Stomach (tissue), 9 donors: ENCODE measurements around the gene TKTL2. TPM values are rescaled to one million over a fixed set of nuclear protein-coding genes. Genes with fewer than 3 reads are reported as not detected.

Source experiments
- DNase-seq, 2 donors: peaks; one replicate each; pipeline versions ENCODE4 v3.0.0 to v3.0.0-alpha.2; 2013 to 2019
- H3K27ac ChIP-seq, 5 donors: fragments of 200-600 bp in 4 of 5; sonication (generic) in 4 of 5; one replicate each; pipeline ENCODE4 v1.5.1; 2013 to 2019; ENCODE audit warnings: mild to moderate bottlenecking in 1 of 5, moderate library complexity in 1 of 5
- H3K27me3 ChIP-seq, 3 donors: fragments of 200-600 bp; sonication (generic); one replicate each; pipeline ENCODE4 v1.5.1; 2017 to 2019; ENCODE audit warnings: mixed run types in 1 of 3
- H3K36me3 ChIP-seq, 4 donors: fragments of 200-600 bp; sonication (generic); 1 replicate in 3 of 4; 2 replicates in 1 of 4; pipeline ENCODE4 v1.5.1; 2016 to 2019
- H3K4me1 ChIP-seq, 4 donors: fragments of 200-600 bp; sonication (generic); one replicate each; pipeline ENCODE4 v1.5.1; 2016 to 2019
- H3K4me3 ChIP-seq, 4 donors: fragments of 200-600 bp; sonication (generic) in 3 of 4; one replicate each; pipeline ENCODE4 v1.5.1; 2016 to 2019; ENCODE audit warnings: mild to moderate bottlenecking in 1 of 4
- H3K9me3 ChIP-seq, 4 donors: fragments of 200-600 bp; sonication (generic); one replicate each; pipeline ENCODE4 v1.5.1; 2016 to 2019
- CTCF ChIP-seq, 7 experiments: fragments of 450-650 bp in 4 of 7; fragments of 200-600 bp in 3 of 7; sonication (generic) in 3 of 7; IDR thresholded peaks; one replicate each; pipeline ENCODE4 v1.5.1; 2016 to 2019; ENCODE audit warnings: antibody characterized with exemption in 7 of 7, control low read depth in 2 of 7, mild to moderate bottlenecking in 1 of 7
- EP300 ChIP-seq: sonication (generic); formaldehyde crosslinking; IDR thresholded peaks from one replicate; pipeline ENCODE4 v1.6.1; 2017; ENCODE audit warnings: antibody characterized with exemption
- POLR2A ChIP-seq, 4 donors: fragments of 450-650 bp; IDR thresholded peaks; one replicate each; pipeline ENCODE4 v1.6.1; 2016; ENCODE audit warnings: antibody characterized with exemption in 4 of 4, control low read depth in 2 of 4, mild to moderate bottlenecking in 1 of 4, moderate library complexity in 1 of 4
- POLR2AphosphoS5 ChIP-seq, 3 donors: sonication (generic); formaldehyde crosslinking; IDR thresholded peaks; one replicate each; pipeline ENCODE4 v1.6.1; 2016; ENCODE audit warnings: antibody characterized with exemption in 3 of 3
- WGBS, 5 donors: extraction: QIAGEN DNeasy Blood & Tissue Kit in 3 of 5; methylation state at CpG; one replicate each; pipeline versions ENCODE4 v1.1.5 to v1.1.7; 2013 to 2018; 5-methylcytosine and 5-hydroxymethylcytosine counted together
- intact Hi-C: fragments of 100-400 bp; cut with DNase I; formaldehyde crosslinking; loops from one replicate; pipeline ENCODE4 v1.15.1; 2023; ENCODE audit warnings: low total_unique reads
- polyA plus RNA-seq, 3 donors: library from polyadenylated mRNA; stranded (reverse); fragments of 200-250 nt; gene quantifications; one replicate each; pipeline ENCODE4 v1.2.3, GENCODE V29; 2013
- total RNA-seq, 5 donors: library from RNA; depleted of rRNA; stranded (reverse); fragments of >200 nt; gene quantifications; one replicate each; pipeline versions ENCODE4 v1.1.0 to v1.2.3, GENCODE V29; 2014 to 2016
- donor health status: healthy with polysubstance abuse.
- donor health status: Bipolar disorder and iron deficiency.
- donor health status: healthy.

TKTL2 gene
- total and polyA plus RNA-seq, 8 donors: 0.87 TPM; not detected in 7

- TF ChIP-seq CTCF (IDR thresholded peaks at IDR 0.05) (no peak), POLR2A (IDR thresholded peaks at IDR 0.05) (no peak), POLR2AphosphoS5 (IDR thresholded peaks at IDR 0.05) (no peak), EP300 (no peak)
- intact Hi-C loops: no loop called here
- no peaks in the 10 kb centered on the region for H3K9me3 ChIP-seq
- no peaks in the 10 kb centered on the region for H3K36me3 ChIP-seq
- peak overlapping the region in 3 of 5 donors; percentile 5 to 95 (median 91) for H3K27ac ChIP-seq
- peak in 1 of 2 donors; percentile 9 for DNase-seq
- WGBS, 5 donors: 0 to 5% (median 3%) methylated on average over 1 of the region's 1 CpG
- H3K27me3 ChIP-seq: no peaks in the 10 kb centered on the region
- peak overlapping the region; percentile 78 to 89 (median 84) for H3K4me3 ChIP-seq
- peaks cover 0 to 43% (median 25%) of the 10 kb centered on the region in 4 donors for H3K4me1 ChIP-seq
Observed at GRCh38 chr4:163495900-163496299, 22.3 kb upstream of the TKTL2 start.

- intact Hi-C loops: no loop called here
- Histone ChIP-seq H3K4me3 (peak within 1 kb of the TSS; percentile 78 to 89 (median 84)), H3K27ac (peak within 1 kb of the TSS; percentile 84 to 95 (median 91)), H3K9me3 (no peaks in the 10 kb centered on the region), H3K4me1 (peaks cover 0 to 42% (median 23%) of the 10 kb centered on the region in 4 donors), H3K27me3 (no peaks in the 10 kb centered on the region), H3K36me3 (no peaks in the 10 kb centered on the region)
- 0 to 1% (median 0%) methylated on average over 35 to 64 of the region's 64 CpGs for WGBS, 5 donors
- TF ChIP-seq POLR2AphosphoS5 (IDR thresholded peaks at IDR 0.05) (peak; percentile 18 to 88 (median 83)), POLR2A (IDR thresholded peaks at IDR 0.05) (peak in 1 of 4 donors; percentile 13), CTCF (IDR thresholded peaks at IDR 0.05) (no peak)
- DNase-seq: peak; percentile 86 to 96
Observed at GRCh38 chr4:163494360-163495241, 21.0 kb upstream of the TKTL2 start, which contains the start of gene TMA16. TSS of gene TMA16 (plus strand) at chr4:163494690. CDS start at chr4:163494802, 112 bp downstream.

GRCh38 chr4:163493643-163494359, 20.2 kb upstream of the TKTL2 start:
- TF ChIP-seq POLR2A (IDR thresholded peaks at IDR 0.05) (no peak), EP300 (no peak), CTCF (IDR thresholded peaks at IDR 0.05) (no peak), POLR2AphosphoS5 (IDR thresholded peaks at IDR 0.05) (no peak)
- 34 to 56% (median 43%) methylated on average over 25 to 28 of the region's 28 CpGs for WGBS, 5 donors
- peaks cover 0 to 42% (median 23%) of the 10 kb centered on the region in 4 donors for H3K4me1 ChIP-seq
- H3K27ac ChIP-seq: peak overlapping the region; percentile 84 to 95 (median 91)
- no peaks in the 10 kb centered on the region for H3K27me3 ChIP-seq
- no peaks in the 10 kb centered on the region for H3K9me3 ChIP-seq
- intact Hi-C loops: no loop called here
- peak; percentile 32 to 41 for DNase-seq
- no peaks in the 10 kb centered on the region for H3K36me3 ChIP-seq
- peak overlapping the region; percentile 78 to 89 (median 84) for H3K4me3 ChIP-seq

DNA sequence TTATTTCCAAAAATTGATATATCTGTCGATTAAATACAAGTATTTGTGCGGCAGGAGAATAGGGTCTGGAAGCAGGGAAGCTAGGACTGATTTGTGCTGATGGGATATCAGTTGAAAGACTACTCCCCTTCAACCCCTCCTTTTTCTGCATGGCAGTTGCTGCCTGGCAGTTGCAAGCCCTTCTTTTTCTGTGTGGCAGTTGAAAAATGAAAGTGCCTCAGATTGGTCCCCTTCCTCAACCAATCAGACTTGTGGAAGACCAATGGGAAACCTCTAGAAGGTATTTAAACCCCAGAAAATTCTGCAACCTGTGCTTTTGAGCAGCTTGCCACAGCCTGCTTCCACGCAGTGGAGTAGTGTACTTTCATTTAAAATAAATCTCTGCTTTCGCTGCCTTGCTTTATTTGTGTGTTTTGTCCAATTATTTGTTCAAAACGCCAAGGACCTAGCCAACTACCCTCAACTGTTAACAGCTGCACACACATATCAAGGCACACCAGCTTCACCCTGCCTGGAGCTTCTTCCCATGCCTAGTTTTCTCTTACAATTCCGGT, 19.5 kb upstream of the TKTL2 start:
- Histone ChIP-seq H3K4me3 (no peak overlapping the region), H3K36me3 (no peaks in the 10 kb centered on the region), H3K27ac (peak overlapping the region in 1 of 5 donors; percentile 95), H3K9me3 (no peaks in the 10 kb centered on the region), H3K27me3 (no peaks in the 10 kb centered on the region), H3K4me1 (peaks cover 0 to 41% (median 23%) of the 10 kb centered on the region in 4 donors)
- DNase-seq: peak in 1 of 2 donors; percentile 9
- 81 to 88% (median 86%) methylated on average over 6 of the region's 6 CpGs for WGBS, 5 donors
- intact Hi-C loops: no loop called here
- TF ChIP-seq CTCF (IDR thresholded peaks at IDR 0.05) (no peak), POLR2AphosphoS5 (IDR thresholded peaks at IDR 0.05) (no peak), POLR2A (IDR thresholded peaks at IDR 0.05) (no peak), EP300 (no peak)
